ENCODE data around the gene CABLES2.
"Not testable (repeated sequence)": the region's sequence is repeated elsewhere in the genome, so short reads cannot be mapped to it uniquely, and the experiment has no call there.

CABLES2 gene

GRCh38 chr20:62433658-62434497 is 26.8 kb upstream of the CABLES2 start:
- DNase-seq (ENCODE audit: low read depth in 2 of 2) = no peak

GRCh38 chr20:62430866-62431447 is 23.9 kb upstream of the CABLES2 start:
- DNase-seq (ENCODE audit: low read depth in 2 of 2) = no peak

GRCh38 chr20:62430311-62430853 is 23.3 kb upstream of the CABLES2 start:
- no peak for DNase-seq (ENCODE audit: low read depth in 2 of 2)

- no peak for DNase-seq (ENCODE audit: low read depth in 2 of 2)
Measured at GRCh38 chr20:62429455-62430310, 22.6 kb upstream of the CABLES2 start.

GRCh38 chr20:62428396-62429295 is 21.6 kb upstream of the CABLES2 start:
- DNase-seq (ENCODE audit: low read depth in 2 of 2) = no peak

- DNase-seq (ENCODE audit: low read depth in 2 of 2) = no peak
Measured at GRCh38 chr20:62428002-62428372, 20.9 kb upstream of the CABLES2 start.

- DNase-seq (ENCODE audit: low read depth in 2 of 2) = no peak
Measured at GRCh38 chr20:62427172-62428001, 20.3 kb upstream of the CABLES2 start, which contains the start of gene RBBP8NL. RBBP8NL (minus strand) TSS chr20:62427539; CDS start chr20:62419647, 7,892 bp downstream.

GRCh38 chr20:62426699-62427131 is 19.6 kb upstream of the CABLES2 start:
- DNase-seq (ENCODE audit: low read depth in 2 of 2) = no peak

GRCh38 chr20:62426059-62426348 is 18.9 kb upstream of the CABLES2 start:
- not testable (repeated sequence) for DNase-seq (ENCODE audit: low read depth in 2 of 2)

- no peak for DNase-seq (ENCODE audit: low read depth in 2 of 2)
Measured at GRCh38 chr20:62425281-62426058, 18.4 kb upstream of the CABLES2 start.

GRCh38 chr20:62424249-62425107 is 17.4 kb upstream of the CABLES2 start:
- no peak for DNase-seq (ENCODE audit: low read depth in 2 of 2)

GRCh38 chr20:62423326-62423706 is 16.2 kb upstream of the CABLES2 start:
- DNase-seq (ENCODE audit: low read depth in 2 of 2) = no peak

GRCh38 chr20:62422636-62423325 is 15.7 kb upstream of the CABLES2 start:
- DNase-seq (ENCODE audit: low read depth in 2 of 2) = no peak

- no peak for DNase-seq (ENCODE audit: low read depth in 2 of 2)
Measured at GRCh38 chr20:62421716-62421990, 14.6 kb upstream of the CABLES2 start.

GRCh38 chr20:62420846-62421715 is 14.0 kb upstream of the CABLES2 start:
- DNase-seq (ENCODE audit: low read depth in 2 of 2) = no peak

- no peak for DNase-seq (ENCODE audit: low read depth in 2 of 2)
Measured at GRCh38 chr20:62419759-62420158, 12.7 kb upstream of the CABLES2 start.

Data from stimulated activated CD8-positive, alpha-beta memory T cell treated with anti-CD3 and anti-CD28 coated beads, Interleukin-2, amount 100 ng/mL, for 48 hours (primary cell).